Choroid plexus epithelial cell (primary cell): ENCODE results near the gene GRID2.
A peak's percentile ranks its signal among the peaks of the same experiment; 100 is the strongest.

Experiments
- DNase-seq: peaks from one replicate; pipeline ENCODE4 v3.0.0-alpha.2; 2010; ENCODE audit warnings: low read depth
- H3K4me3 ChIP-seq: 2 replicates; pipeline ENCODE4 v1.5.1; 2011; ENCODE audit warnings: low read depth, mild to moderate bottlenecking, control low read depth, low read length, moderate library complexity
- TF ChIP-seq, protein P1 (sequence below): conservative IDR thresholded peaks from 2 replicates; pipeline ENCODE4 v1.5.1; 2011; ENCODE audit warnings: low read depth, mild to moderate bottlenecking, control low read depth, inconsistent platforms, low read length, moderate library complexity

Gene GRID2

DNA sequence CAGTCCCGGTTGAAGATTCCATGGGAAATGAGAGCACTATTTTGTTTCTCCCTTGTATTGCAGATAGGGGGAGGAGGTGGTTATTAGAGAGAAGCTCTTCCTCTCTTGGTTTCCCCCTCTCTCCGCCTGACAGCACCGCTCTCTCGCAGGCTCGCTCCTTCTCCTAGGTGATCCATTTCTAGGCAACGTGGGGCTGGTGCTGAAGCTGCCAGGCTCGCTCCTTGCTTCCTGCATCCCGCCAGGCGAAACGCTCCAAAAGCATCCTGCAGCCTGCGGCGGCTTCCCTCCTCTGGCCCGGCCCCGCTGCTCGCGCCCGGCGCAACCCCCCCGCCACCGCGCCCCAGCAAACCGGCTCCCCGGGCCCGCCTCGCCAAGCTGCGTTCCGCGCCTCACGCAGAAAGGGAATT, at the start of gene GRID2:
Gene GRID2 (plus strand): TSS at position 346 of the 407 bp plus-strand sequence.
- no peak within 1 kb of the TSS for H3K4me3 ChIP-seq
- DNase-seq: peak; percentile 16
- TF ChIP-seq, protein P1, sequence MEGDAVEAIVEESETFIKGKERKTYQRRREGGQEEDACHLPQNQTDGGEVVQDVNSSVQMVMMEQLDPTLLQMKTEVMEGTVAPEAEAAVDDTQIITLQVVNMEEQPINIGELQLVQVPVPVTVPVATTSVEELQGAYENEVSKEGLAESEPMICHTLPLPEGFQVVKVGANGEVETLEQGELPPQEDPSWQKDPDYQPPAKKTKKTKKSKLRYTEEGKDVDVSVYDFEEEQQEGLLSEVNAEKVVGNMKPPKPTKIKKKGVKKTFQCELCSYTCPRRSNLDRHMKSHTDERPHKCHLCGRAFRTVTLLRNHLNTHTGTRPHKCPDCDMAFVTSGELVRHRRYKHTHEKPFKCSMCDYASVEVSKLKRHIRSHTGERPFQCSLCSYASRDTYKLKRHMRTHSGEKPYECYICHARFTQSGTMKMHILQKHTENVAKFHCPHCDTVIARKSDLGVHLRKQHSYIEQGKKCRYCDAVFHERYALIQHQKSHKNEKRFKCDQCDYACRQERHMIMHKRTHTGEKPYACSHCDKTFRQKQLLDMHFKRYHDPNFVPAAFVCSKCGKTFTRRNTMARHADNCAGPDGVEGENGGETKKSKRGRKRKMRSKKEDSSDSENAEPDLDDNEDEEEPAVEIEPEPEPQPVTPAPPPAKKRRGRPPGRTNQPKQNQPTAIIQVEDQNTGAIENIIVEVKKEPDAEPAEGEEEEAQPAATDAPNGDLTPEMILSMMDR: no peak

DNA sequence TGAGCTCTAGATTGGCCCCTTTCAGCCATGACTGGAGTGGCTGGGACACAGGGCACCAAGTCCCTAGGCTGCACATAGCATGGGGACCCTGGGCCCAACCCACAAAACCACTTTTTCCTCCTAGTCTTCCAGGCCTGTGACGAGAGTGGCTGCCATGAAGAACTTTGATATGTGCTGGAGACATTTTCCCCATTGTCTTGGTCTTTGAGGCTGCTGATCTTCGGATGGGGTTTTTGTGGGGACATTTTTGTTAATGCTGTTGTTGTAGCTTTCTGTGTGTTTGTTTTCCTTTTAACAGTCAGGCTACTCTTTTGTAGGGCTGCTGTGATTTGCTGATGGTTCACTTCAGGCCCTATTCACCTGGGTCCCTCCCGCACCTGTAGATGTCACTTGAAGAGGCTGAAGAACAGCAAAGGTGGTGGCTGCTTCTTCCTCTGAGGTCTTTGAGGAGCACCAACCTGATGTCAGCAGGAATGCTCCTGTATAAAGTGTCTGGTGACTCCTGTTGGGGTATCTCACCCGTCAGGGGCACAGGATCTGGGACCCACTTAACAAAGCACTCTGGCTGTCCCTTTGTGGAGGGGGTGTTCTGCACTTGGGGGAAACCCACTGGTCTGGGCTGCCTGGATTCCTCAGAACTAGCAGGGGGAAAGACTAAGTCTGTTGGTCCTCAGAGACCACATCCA, 49.6 kb upstream of the GRID2 start:
- TF ChIP-seq, protein P1: no peak
- DNase-seq: no peak

DNA sequence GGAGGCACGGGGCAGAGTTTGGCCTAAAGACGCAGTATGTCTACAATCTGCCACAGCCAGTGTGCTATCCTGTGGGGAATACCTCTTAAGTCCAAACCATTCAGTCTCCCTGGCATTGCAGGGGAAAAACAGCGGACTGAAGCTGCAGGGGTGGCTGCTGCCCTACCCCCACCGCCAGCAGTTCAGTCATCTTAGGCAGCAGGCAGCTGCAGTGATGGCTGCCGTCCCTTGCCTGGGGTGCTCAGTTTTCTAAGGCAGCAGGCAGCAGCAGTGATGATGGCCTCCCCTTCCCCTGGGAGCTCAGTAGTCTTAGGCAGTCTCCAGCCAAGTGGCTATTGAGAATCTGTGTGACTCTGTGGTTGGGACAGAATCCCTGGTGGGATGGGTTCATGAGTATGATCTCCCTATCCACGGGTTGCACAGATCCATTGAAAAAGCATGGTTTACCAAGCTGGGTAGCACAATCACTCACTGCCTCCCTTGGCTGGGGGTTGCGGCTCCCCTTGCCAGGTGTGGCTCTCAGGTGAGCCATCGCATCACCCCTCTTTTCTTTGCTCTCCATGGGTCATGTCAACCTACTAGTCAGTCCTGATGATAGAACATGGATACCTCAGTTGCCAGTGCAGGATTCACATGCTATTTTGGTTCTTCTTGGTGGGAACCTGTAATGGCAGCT, 48.9 kb upstream of the GRID2 start:
- no peak for DNase-seq
- TF ChIP-seq, protein P1: no peak
- H3K4me3 ChIP-seq: no peak overlapping the region

More for the DNA sequence above, 49.6 kb upstream of the GRID2 start:
- no peak overlapping the region for H3K4me3 ChIP-seq

DNA sequence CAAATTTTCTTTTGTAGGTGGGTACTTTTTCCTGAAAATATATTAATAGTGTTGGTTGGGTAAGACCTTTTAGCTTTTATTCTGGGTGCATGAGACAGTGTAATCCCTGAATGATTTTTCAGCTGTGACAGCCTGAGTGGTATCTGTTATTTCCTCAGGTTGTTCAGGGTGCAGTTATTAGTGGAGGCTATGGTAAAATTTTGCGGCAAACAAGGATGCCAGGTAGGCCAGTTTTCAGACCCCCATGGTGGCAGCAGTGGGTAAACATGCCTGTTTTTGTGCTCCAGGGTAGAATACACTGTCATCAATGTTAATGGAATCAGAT, 47.9 kb upstream of the GRID2 start:
- H3K4me3 ChIP-seq: no peak overlapping the region
- TF ChIP-seq, protein P1: no peak
- no peak for DNase-seq

DNA sequence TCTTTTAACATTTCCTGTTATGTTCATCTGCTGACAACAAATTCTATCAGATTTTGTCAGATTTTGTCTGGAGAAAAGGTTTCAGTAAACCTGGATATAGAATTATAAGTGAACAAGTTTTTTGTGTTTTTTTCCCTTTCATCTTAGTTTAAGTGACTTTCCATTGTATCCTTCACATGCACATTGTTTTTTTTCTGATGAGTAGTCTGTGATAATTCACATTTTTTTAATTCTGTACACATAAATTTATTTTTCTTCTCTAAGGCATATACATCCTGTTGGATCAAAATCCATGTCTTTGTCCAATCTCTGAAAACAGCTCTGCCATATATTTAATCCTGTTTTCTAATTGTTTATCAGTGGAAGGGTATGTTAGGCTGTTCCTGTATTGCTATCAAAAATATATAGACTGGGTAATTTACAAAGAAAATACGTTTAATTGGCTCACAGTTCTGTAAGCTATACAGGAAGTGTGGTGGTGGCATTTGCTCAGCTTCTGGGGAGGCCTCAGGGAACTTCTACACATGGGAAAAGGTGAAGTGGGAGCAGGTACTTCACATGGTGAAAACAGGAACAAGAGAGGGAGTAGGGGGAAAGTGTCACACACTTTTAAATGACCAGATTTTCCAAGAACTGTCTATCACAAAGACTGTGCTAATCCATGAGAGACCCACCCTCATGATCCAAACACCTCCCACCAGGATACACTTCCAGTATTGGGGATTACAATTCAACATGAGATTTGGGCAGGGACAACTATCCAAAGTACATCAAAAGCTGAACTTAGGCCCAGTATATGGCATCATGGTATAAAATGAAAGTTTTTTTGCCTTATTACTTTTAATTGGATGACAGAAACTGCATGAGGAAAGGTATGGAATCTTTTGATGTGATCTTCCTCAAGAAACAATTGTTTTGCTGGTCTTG, 45.6 kb upstream of the GRID2 start:
- no peak for DNase-seq
- no peak overlapping the region for H3K4me3 ChIP-seq
- TF ChIP-seq, protein P1: no peak

DNA sequence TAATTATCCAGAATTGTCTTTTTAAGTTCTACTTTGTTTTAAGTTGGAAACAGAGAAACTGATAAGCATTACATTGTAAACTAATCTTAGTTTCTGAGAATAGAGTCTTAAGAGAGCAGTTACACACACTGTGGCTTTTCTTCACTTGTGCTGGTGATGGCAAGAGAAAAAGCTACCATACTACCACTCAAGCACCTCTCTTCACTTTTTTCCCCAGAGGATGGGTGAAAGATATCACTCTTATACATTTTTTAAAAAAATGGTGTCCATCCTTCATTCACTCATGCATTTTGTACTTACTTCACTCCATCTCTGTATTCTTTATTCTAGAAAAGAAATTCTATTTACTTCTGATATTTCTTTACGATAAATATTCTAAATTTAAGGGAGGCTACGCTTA, 42.5 kb upstream of the GRID2 start:
- no peak overlapping the region for H3K4me3 ChIP-seq
- TF ChIP-seq, protein P1: no peak
- no peak for DNase-seq
